HepG2 (cell line): ENCODE measurements around the gene ZNHIT6.

Experiments used
- CREM ChIP-seq, 2 experiments: sonication (generic) in 1 of 2; formaldehyde crosslinking in 1 of 2; IDR thresholded peaks; 2 replicates each; pipeline versions ENCODE4 v1.4.0 to v1.6.1; 2016 to 2020; ENCODE audit warnings: antibody characterized with exemption in 1 of 2, mild to moderate bottlenecking in 1 of 2, missing genetic modification reagents in 1 of 2
- CTCF ChIP-seq: sonication (generic); formaldehyde crosslinking; IDR thresholded peaks from 2 replicates; pipeline ENCODE4 v1.5.0; 2020; ENCODE audit warnings: mild to moderate bottlenecking, missing genetic modification reagents, moderate library complexity
- ETV5 ChIP-seq: IDR thresholded peaks from 2 replicates; pipeline ENCODE4 v1.6.1; 2018; ENCODE audit warnings: missing biosample characterization, missing genetic modification reagents, inconsistent platforms, borderline replicate concordance
- LCORL ChIP-seq, 2 experiments: fragments of 450-650 bp in 1 of 2; sonication (generic) in 1 of 2; formaldehyde crosslinking in 1 of 2; IDR thresholded peaks; 2 replicates each; pipeline versions ENCODE4 v1.5.0 to v1.6.1; 2017 to 2020; ENCODE audit warnings: antibody characterized with exemption in 1 of 2, missing genetic modification reagents in 1 of 2
- MAFG ChIP-seq: sonication (generic); formaldehyde crosslinking; IDR thresholded peaks from 2 replicates; pipeline ENCODE4 v1.5.1; 2020; ENCODE audit warnings: mild to moderate bottlenecking, missing genetic modification reagents
- MAFK ChIP-seq, 2 experiments: IDR thresholded peaks in 1 of 2; conservative IDR thresholded peaks in 1 of 2; 2 replicates each; pipeline ENCODE4 v1.6.1; 2011; ENCODE audit warnings: improper control_type of control experiment in 2 of 2, low read length in 2 of 2
- PLRG1 ChIP-seq: fragments of 450-650 bp; conservative IDR thresholded peaks from 2 replicates; pipeline ENCODE4 v1.6.1; 2016
- RERE ChIP-seq: IDR thresholded peaks from 2 replicates; pipeline ENCODE4 v1.6.1; 2016; ENCODE audit warnings: low read depth, missing genetic modification reagents, missing compliant biosample characterization
- ZBTB34 ChIP-seq: sonication (generic); formaldehyde crosslinking; IDR thresholded peaks from 2 replicates; pipeline ENCODE4 v1.8.0; 2022; ENCODE audit warnings: mild to moderate bottlenecking, missing genetic modification reagents
- ZMAT5 ChIP-seq: sonication (generic); formaldehyde crosslinking; IDR thresholded peaks from 2 replicates; pipeline ENCODE4 v1.5.0; 2020; ENCODE audit warnings: mild to moderate bottlenecking, low read depth, missing genetic modification reagents, borderline replicate concordance
- ZNF615 ChIP-seq: sonication (generic); formaldehyde crosslinking; IDR thresholded peaks from 2 replicates; pipeline ENCODE4 v1.5.0; 2020; ENCODE audit warnings: mild to moderate bottlenecking, missing genetic modification reagents, borderline replicate concordance
- ZNF766 ChIP-seq: sonication (generic); formaldehyde crosslinking; IDR thresholded peaks from 2 replicates; pipeline ENCODE4 v1.5.0; 2020; ENCODE audit warnings: missing genetic modification reagents, borderline replicate concordance
- ZSCAN12 ChIP-seq: sonication (generic); formaldehyde crosslinking; IDR thresholded peaks from 2 replicates; pipeline ENCODE4 v1.9.0; 2021; ENCODE audit warnings: mild to moderate bottlenecking, missing genetic modification reagents
- ZSCAN5A ChIP-seq: sonication (generic); formaldehyde crosslinking; IDR thresholded peaks from 2 replicates; pipeline ENCODE4 v1.8.0; 2022; ENCODE audit warnings: mild to moderate bottlenecking, missing genetic modification reagents, borderline replicate concordance

- TF ChIP-seq LCORL (IDR thresholded peaks at IDR 0.05): no peak
- no peak for TF ChIP-seq LCORL (CRISPR knock-in tag; IDR thresholded peaks at IDR 0.05)
- no peak for TF ChIP-seq MAFK (conservative IDR thresholded peaks at IDR 0.05 in 1 of 2, IDR thresholded peaks at IDR 0.05 in 1 of 2; ENCODE audit: low read length in 2 of 2)
- TF ChIP-seq CTCF (CRISPR knock-in tag): no peak
- TF ChIP-seq ZNF766 (CRISPR knock-in tag): no peak
- no peak for TF ChIP-seq CREM (IDR thresholded peaks at IDR 0.05)
- TF ChIP-seq CREM (CRISPR knock-in tag; IDR thresholded peaks at IDR 0.05): no peak
- TF ChIP-seq ZSCAN12: no peak
- TF ChIP-seq ZMAT5 (CRISPR knock-in tag): no peak
- no peak for TF ChIP-seq ZNF615
- TF ChIP-seq ZBTB34: no peak
- no peak for TF ChIP-seq ETV5
- no peak for TF ChIP-seq PLRG1
- no peak for TF ChIP-seq RERE
- no peak for TF ChIP-seq ZSCAN5A (CRISPR knock-in tag)
- TF ChIP-seq MAFG: no peak
Observed at GRCh38 chr1:85672031-85672660, 36.1 kb downstream of the ZNHIT6 start.
